GM19324 (cell line): Measurements from ENCODE around the gene PSME2.

Source experiments
- ATAC-seq: cut with Tn5 transposase; IDR thresholded peaks from one replicate; pipeline ENCODE4 v1.9.1; 2021; ENCODE audit warnings: mild to moderate bottlenecking, moderate library complexity; ENCODE audit not compliant: unreplicated experiment, low FRiP score

The PSME2 gene

GRCh38 chr14:24179961-24180796 is 33.8 kb upstream of the PSME2 start:
- no peak for ATAC-seq

GRCh38 chr14:24179294-24179960 is 33.0 kb upstream of the PSME2 start:
- no peak for ATAC-seq

- no peak for ATAC-seq
These were observed 32.2 kb upstream of the PSME2 start for GRCh38 chr14:24178399-24179178.

GRCh38 chr14:24177891-24178290 is 31.5 kb upstream of the PSME2 start:
- ATAC-seq, result no peak

GRCh38 chr14:24177041-24177825 is 30.8 kb upstream of the PSME2 start:
- no peak for ATAC-seq

- no peak for ATAC-seq
These were observed 30.2 kb upstream of the PSME2 start for GRCh38 chr14:24176599-24176998.

GRCh38 chr14:24172871-24173281 is 26.5 kb upstream of the PSME2 start:
- ATAC-seq, result no peak

- no peak for ATAC-seq
These were observed 26.0 kb upstream of the PSME2 start for GRCh38 chr14:24172261-24172860.

- peak; percentile 83 for ATAC-seq
These were observed 25.2 kb upstream of the PSME2 start, which contains the start of gene REC8 for GRCh38 chr14:24171422-24172260. Gene REC8 (plus strand): TSS chr14:24172080. CDS start chr14:24172553, 473 bp downstream.

GRCh38 chr14:24167469-24168114 is 21.2 kb upstream of the PSME2 start:
- ATAC-seq, result no peak

- no peak for ATAC-seq
These were observed 19.4 kb upstream of the PSME2 start for GRCh38 chr14:24165785-24166184.

- ATAC-seq, result no peak
These were observed 18.1 kb upstream of the PSME2 start for GRCh38 chr14:24164518-24164991.

GRCh38 chr14:24162093-24162492 is 15.7 kb upstream of the PSME2 start:
- ATAC-seq, result no peak

GRCh38 chr14:24160850-24161804 is 14.7 kb upstream of the PSME2 start, which contains the start of gene IRF9:
Gene IRF9 (plus strand): TSS chr14:24161265. CDS start chr14:24162145, 880 bp downstream.
- ATAC-seq, result peak; percentile 83

- no peak for ATAC-seq
These were observed 14.1 kb upstream of the PSME2 start for GRCh38 chr14:24160499-24160849.

- no peak for ATAC-seq
These were observed 13.5 kb upstream of the PSME2 start for GRCh38 chr14:24159777-24160498.

- no peak for ATAC-seq
These were observed 10.9 kb upstream of the PSME2 start for GRCh38 chr14:24157331-24157730.
